ENCODE results near the gene TKFC.

The TKFC gene

GRCh38 chr11:61332797-61333549 lies at the start of gene TKFC, which contains the start of gene DDB1:
Gene TKFC (plus strand): TSS chr11:61333228. CDS start chr11:61334729, 1,501 bp downstream.
Gene DDB1 (minus strand): TSS chr11:61333105. CDS start chr11:61332968, 137 bp downstream.
- Mint-ChIP-seq H3K4me3 (peak within 1 kb of the TSS; percentile 92), H3K9me3 (no peaks in the 10 kb centered on the region), H3K27ac (ENCODE audit: low read depth) (peak within 1 kb of the TSS; percentile 92), H3K4me1 (peaks cover 48% of the 10 kb centered on the region), H3K27me3 (no peaks in the 10 kb centered on the region), H3K36me3 (ENCODE audit: insufficient read depth) (peaks cover 39% of the 10 kb centered on the region)
- peak; percentile 95 for ATAC-seq (replicated peaks; ENCODE audit: extremely low read depth, poor library complexity, severe bottlenecking)
- DNase-seq (ENCODE audit: low spot score in 2 of 2), result peak; percentile 91 to 96

- Mint-ChIP-seq H3K27ac (ENCODE audit: low read depth) (no peak overlapping the region), H3K4me3 (no peak overlapping the region), H3K9me3 (peaks cover 5% of the 10 kb centered on the region), H3K36me3 (ENCODE audit: insufficient read depth) (no peaks in the 10 kb centered on the region), H3K27me3 (peaks cover 9% of the 10 kb centered on the region), H3K4me1 (peaks cover 5% of the 10 kb centered on the region)
- ATAC-seq (replicated peaks; ENCODE audit: extremely low read depth, poor library complexity, severe bottlenecking), result no peak
- no peak for DNase-seq (ENCODE audit: low spot score in 2 of 2)
Observed at GRCh38 chr11:61283613-61284012, 49.4 kb upstream of the TKFC start.

DNA sequence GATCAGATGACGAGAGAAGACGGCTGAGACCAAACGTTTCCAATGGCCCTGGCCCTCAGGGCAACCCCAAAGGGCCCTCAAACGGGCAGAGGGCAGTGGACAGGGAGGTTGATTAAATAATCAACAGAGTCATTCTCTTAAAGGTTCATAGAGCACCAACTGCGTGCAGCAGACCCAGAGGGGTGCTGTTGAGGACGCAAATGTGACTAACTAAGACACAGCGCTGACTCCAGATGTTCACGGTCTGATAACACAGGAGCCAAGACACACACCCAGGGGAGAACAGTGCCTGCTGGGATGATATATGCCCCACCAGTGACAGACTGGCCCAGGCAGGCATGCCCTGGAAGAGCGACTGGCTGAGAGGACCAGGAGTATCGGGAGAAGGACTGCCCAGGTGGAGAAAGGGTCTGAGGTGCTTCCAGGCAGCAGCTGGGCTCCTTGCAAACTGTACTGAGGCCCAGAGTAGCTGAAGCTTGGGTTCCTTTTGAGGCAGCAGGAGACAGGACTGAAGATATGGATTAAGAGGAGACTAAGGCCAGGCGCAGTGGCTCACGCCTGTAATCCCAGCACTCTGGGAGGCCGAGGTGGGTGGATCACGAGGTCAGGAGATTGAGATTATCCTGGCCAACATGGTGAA lies 45.6 kb upstream of the TKFC start:
- Mint-ChIP-seq H3K36me3 (ENCODE audit: insufficient read depth) (no peaks in the 10 kb centered on the region), H3K4me1 (no peaks in the 10 kb centered on the region), H3K27ac (ENCODE audit: low read depth) (no peak overlapping the region), H3K9me3 (peaks cover 5% of the 10 kb centered on the region), H3K27me3 (peaks cover 17% of the 10 kb centered on the region), H3K4me3 (no peak overlapping the region)
- DNase-seq (ENCODE audit: low spot score in 2 of 2) (no peak), ATAC-seq (replicated peaks; ENCODE audit: extremely low read depth, poor library complexity, severe bottlenecking) (no peak)

DNA sequence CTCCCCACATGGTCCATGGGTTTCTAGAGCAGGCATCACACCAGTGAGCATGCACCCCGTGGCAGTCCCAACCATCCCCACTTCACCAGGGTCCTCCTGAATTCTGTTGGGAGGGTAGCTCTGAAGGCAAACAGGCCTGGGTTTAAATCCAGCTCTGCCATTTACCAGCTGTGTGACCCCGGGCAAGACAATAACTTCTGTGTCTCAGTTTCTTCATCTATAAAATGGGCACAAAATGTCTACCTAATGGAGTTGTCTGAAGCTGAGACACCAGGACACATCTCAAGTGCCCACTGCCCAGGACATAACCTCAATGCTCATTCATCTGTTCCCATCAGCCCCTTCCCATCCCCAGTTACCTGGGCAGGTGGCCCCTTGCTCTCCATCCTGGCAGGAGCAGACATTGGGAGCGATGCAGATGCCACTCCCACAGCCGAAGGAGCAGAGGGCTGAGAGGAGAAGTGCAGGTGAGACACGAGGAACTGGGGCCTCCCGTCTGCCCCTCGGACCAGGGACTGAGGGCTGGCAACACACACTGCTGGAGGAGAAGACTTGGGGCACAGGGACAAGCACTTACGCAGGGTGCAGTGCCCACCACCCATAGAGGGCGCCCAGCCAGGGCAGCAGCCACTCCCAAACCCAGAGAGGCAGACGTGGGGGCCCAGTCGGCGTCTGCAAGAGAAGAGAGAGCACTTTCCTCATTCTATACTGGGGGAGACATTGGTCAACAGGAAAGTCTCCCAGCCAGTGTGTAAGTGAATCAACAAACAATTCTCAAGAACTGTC lies 41.9 kb upstream of the TKFC start:
- ATAC-seq (replicated peaks; ENCODE audit: extremely low read depth, poor library complexity, severe bottlenecking) (no peak), DNase-seq (ENCODE audit: low spot score in 2 of 2) (no peak)
- no peak overlapping the region for H3K4me3 Mint-ChIP-seq
- peaks cover 36% of the 10 kb centered on the region for H3K27me3 Mint-ChIP-seq
- no peak overlapping the region for H3K27ac Mint-ChIP-seq (ENCODE audit: low read depth)
- H3K9me3 Mint-ChIP-seq, result no peaks in the 10 kb centered on the region
- peaks cover 3% of the 10 kb centered on the region for H3K36me3 Mint-ChIP-seq (ENCODE audit: insufficient read depth)
- H3K4me1 Mint-ChIP-seq, result peaks cover 12% of the 10 kb centered on the region

- Mint-ChIP-seq H3K27me3 (peaks cover 29% of the 10 kb centered on the region), H3K36me3 (ENCODE audit: insufficient read depth) (peaks cover 3% of the 10 kb centered on the region), H3K4me1 (peaks cover 19% of the 10 kb centered on the region), H3K27ac (ENCODE audit: low read depth) (no peak overlapping the region), H3K4me3 (peak overlapping the region; percentile 73), H3K9me3 (no peaks in the 10 kb centered on the region)
- DNase-seq (ENCODE audit: low spot score in 2 of 2) (no peak), ATAC-seq (replicated peaks; ENCODE audit: extremely low read depth, poor library complexity, severe bottlenecking) (no peak)
Observed at GRCh38 chr11:61292356-61292755, 40.7 kb upstream of the TKFC start.

- Mint-ChIP-seq H3K36me3 (ENCODE audit: insufficient read depth) (peaks cover 5% of the 10 kb centered on the region), H3K4me1 (peaks cover 35% of the 10 kb centered on the region), H3K9me3 (no peaks in the 10 kb centered on the region), H3K4me3 (peak overlapping the region; percentile 73), H3K27ac (ENCODE audit: low read depth) (no peak overlapping the region), H3K27me3 (peaks cover 27% of the 10 kb centered on the region)
- DNase-seq (ENCODE audit: low spot score in 2 of 2) (no peak), ATAC-seq (replicated peaks; ENCODE audit: extremely low read depth, poor library complexity, severe bottlenecking) (peak; percentile 29)
Observed at GRCh38 chr11:61293867-61294716, 38.9 kb upstream of the TKFC start.

GRCh38 chr11:61294717-61295595 lies 38.1 kb upstream of the TKFC start, which contains the start of gene VWCE:
Gene VWCE (minus strand): TSS chr11:61295316. CDS start chr11:61295037, 279 bp downstream.
- peak within 1 kb of the TSS; percentile 73 for H3K4me3 Mint-ChIP-seq
- peaks cover 36% of the 10 kb centered on the region for H3K4me1 Mint-ChIP-seq
- H3K36me3 Mint-ChIP-seq (ENCODE audit: insufficient read depth), result peaks cover 5% of the 10 kb centered on the region
- ATAC-seq (replicated peaks; ENCODE audit: extremely low read depth, poor library complexity, severe bottlenecking) (peak; percentile 88), DNase-seq (ENCODE audit: low spot score in 2 of 2) (peak; percentile 42 to 47)
- no peaks in the 10 kb centered on the region for H3K9me3 Mint-ChIP-seq
- peaks cover 27% of the 10 kb centered on the region for H3K27me3 Mint-ChIP-seq
- H3K27ac Mint-ChIP-seq (ENCODE audit: low read depth), result no peak within 1 kb of the TSS

GRCh38 chr11:61295596-61295926 lies 37.5 kb upstream of the TKFC start:
- peaks cover 27% of the 10 kb centered on the region for H3K27me3 Mint-ChIP-seq
- peaks cover 10% of the 10 kb centered on the region for H3K36me3 Mint-ChIP-seq (ENCODE audit: insufficient read depth)
- ATAC-seq (replicated peaks; ENCODE audit: extremely low read depth, poor library complexity, severe bottlenecking) (no peak), DNase-seq (ENCODE audit: low spot score in 2 of 2) (no peak)
- H3K27ac Mint-ChIP-seq (ENCODE audit: low read depth), result no peak overlapping the region
- H3K4me1 Mint-ChIP-seq, result peaks cover 36% of the 10 kb centered on the region
- no peaks in the 10 kb centered on the region for H3K9me3 Mint-ChIP-seq
- H3K4me3 Mint-ChIP-seq, result peak overlapping the region; percentile 73

DNA sequence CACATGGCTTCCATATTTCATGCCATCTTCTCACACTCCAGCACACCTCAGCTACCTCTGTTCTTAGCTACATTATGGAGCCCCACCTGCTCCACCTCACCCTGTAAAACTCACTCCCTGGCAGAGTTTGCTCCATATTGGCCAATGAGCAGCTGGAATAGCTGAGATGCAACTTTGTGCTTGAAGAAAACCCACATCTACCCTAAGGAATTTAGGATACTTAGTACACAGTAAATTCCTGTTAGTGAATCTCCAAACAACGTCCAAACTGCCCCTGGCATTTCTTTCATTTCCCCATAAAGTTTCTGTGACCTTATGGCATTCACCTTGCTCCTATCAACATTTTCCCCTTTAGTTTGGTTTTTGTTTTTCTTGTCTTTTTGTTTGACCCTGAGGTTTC lies 35.7 kb upstream of the TKFC start:
- Mint-ChIP-seq H3K4me3 (peak overlapping the region; percentile 23), H3K27ac (ENCODE audit: low read depth) (no peak overlapping the region), H3K4me1 (peaks cover 36% of the 10 kb centered on the region), H3K27me3 (peaks cover 20% of the 10 kb centered on the region), H3K9me3 (no peaks in the 10 kb centered on the region), H3K36me3 (ENCODE audit: insufficient read depth) (peaks cover 23% of the 10 kb centered on the region)
- no peak for DNase-seq (ENCODE audit: low spot score in 2 of 2)
- no peak for ATAC-seq (replicated peaks; ENCODE audit: extremely low read depth, poor library complexity, severe bottlenecking)

GRCh38 chr11:61297746-61298145 lies 35.3 kb upstream of the TKFC start:
- DNase-seq (ENCODE audit: low spot score in 2 of 2), result no peak
- peaks cover 27% of the 10 kb centered on the region for H3K36me3 Mint-ChIP-seq (ENCODE audit: insufficient read depth)
- peaks cover 16% of the 10 kb centered on the region for H3K27me3 Mint-ChIP-seq
- no peak for ATAC-seq (replicated peaks; ENCODE audit: extremely low read depth, poor library complexity, severe bottlenecking)
- H3K27ac Mint-ChIP-seq (ENCODE audit: low read depth), result no peak overlapping the region
- H3K4me1 Mint-ChIP-seq, result peaks cover 36% of the 10 kb centered on the region
- H3K4me3 Mint-ChIP-seq, result no peak overlapping the region
- no peaks in the 10 kb centered on the region for H3K9me3 Mint-ChIP-seq

DNA sequence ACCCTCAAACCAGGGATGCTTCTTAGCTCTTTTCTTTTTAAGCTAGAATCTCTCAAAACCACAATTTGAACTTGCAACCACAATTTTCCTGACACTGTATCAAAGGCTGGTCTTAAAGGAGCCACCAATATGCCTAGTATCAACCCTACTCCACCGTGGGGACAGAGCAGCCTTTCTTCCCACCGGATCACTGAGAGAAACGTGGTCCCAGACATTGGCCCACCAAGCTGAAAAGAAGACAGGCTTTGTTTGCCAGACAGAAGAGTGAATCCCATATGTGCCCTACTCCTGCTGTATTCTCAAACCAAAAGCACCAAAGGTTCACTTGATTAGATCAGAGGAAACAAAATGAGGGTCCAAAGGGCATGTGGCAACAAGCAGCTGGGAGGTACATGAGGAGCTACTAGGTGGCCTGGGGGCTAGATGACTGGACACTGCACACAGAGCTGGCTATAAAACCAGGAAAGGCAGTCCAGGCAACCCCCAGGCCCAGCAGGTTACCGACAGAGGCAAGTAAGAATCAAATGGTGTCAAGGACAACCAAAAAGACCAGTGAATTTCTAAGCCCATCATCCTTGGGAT lies 34.3 kb upstream of the TKFC start:
- Mint-ChIP-seq H3K36me3 (ENCODE audit: insufficient read depth) (peaks cover 33% of the 10 kb centered on the region), H3K4me3 (no peak overlapping the region)
- no peak for ATAC-seq (replicated peaks; ENCODE audit: extremely low read depth, poor library complexity, severe bottlenecking)

More for the DNA sequence above, 34.3 kb upstream of the TKFC start:
- Mint-ChIP-seq H3K27ac (ENCODE audit: low read depth) (peak overlapping the region; percentile 12), H3K4me1 (peaks cover 30% of the 10 kb centered on the region), H3K9me3 (no peaks in the 10 kb centered on the region), H3K27me3 (peaks cover 6% of the 10 kb centered on the region)
- DNase-seq (ENCODE audit: low spot score in 2 of 2), result no peak

Data from central memory CD8-positive, alpha-beta T cell (primary cell).